Stimulated activated CD8-positive, alpha-beta memory T cell treated with anti-CD3 and anti-CD28 coated beads, Interleukin-4, amount 100 ng/mL, for 4 hours (primary cell): ENCODE results near the gene PELI1.
A peak's percentile ranks its signal among the peaks of the same experiment; 100 is the strongest.

Experiments used
- DNase-seq, 2 donors: peaks; one replicate each; pipeline ENCODE4 v3.0.0-alpha.2; 2020; ENCODE audit warnings: low read depth in 2 of 2, low spot score in 1 of 2

PELI1 gene, protein sequence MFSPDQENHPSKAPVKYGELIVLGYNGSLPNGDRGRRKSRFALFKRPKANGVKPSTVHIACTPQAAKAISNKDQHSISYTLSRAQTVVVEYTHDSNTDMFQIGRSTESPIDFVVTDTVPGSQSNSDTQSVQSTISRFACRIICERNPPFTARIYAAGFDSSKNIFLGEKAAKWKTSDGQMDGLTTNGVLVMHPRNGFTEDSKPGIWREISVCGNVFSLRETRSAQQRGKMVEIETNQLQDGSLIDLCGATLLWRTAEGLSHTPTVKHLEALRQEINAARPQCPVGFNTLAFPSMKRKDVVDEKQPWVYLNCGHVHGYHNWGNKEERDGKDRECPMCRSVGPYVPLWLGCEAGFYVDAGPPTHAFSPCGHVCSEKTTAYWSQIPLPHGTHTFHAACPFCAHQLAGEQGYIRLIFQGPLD

DNA sequence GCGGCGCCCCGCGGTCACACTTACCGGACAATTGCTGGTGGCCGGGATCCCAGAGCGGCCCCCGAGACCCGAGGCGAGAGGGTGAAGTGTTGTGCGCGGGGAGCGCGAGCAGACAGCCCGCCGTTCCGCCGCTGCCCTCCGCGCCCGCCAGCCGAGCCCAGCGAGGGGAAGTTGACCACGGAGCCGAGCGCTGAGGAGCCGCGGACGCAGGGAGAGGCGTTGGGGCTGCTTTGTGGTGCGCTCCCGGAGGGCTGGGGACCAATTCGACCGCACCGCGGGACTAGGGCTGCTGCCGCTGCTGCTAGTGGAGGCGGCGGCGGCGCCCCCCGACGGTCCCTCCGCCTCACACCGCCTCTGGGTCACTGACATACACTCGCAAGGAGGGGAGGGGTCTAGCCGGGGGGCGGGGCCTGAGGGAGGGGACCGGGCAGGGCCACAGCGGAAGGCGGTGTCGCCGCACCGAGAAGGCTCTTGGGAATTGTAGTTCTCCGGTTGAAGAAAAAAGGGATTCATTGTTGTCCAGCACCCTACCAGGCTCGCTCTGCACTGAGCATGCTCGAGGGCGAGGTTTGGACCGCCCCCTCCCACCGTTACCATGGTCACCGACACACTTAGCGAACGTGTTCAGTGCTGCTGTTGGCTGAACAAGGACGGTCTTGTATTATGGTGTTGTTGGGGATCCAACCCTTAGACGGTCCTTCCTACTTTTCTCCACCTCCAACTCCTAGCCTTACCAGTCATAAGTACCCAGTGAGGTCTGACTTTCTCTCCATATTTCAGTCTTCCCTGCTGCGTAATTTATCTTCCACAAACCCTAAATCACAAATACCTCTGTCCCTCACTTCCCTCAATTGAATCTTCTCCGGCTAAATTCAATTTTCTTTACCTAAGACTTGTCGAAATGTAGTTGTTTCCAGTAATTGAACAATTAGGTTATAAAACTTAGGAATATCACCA is at the start of gene PELI1:
PELI1 (minus strand) TSS at position 364 of the 957 bp plus-strand sequence. CDS start 36,110 bp downstream, outside the sequence.
- DNase-seq: peak; percentile 77 to 86

DNA sequence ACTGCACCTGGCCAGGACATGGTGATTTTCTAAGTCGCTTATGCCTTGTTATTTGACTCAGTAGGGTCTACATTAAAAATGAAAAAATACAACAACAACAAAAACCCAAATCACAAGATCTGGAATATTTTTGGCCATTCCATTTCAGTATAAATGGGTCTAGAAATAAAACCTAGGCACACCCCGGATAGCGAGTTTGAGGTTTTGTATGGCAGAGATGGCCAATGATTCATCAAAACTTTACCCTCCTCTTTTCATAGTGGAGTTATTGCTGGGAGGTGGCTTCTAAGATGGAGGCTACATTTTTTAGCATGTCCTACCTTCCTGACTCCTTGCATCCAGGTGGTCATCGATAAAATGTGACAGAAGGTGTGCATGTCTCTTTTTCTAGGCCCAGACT is 49.3 kb upstream of the PELI1 start:
- DNase-seq: no peak

DNA sequence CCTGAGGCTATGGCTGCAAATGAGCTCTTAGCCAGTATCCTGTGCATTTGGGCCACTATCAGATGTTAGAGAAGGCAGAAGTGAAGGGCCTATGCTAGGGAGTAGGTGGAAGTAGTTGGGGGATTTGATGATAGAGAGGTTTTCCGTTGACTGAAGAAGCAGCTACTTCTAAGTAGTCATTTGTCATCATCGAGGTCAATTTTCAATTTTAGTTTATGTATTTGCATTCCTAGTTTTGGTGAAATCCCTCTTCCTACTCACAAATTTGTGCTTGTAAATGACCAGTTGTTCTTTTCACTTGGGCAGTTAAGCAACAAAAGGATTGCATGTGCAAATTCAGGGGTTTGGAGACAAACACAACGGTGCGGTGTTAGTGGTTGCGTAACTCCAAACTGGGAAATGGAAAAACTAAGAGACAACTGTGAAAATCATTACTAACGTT is 48.5 kb upstream of the PELI1 start:
- no peak for DNase-seq

DNA sequence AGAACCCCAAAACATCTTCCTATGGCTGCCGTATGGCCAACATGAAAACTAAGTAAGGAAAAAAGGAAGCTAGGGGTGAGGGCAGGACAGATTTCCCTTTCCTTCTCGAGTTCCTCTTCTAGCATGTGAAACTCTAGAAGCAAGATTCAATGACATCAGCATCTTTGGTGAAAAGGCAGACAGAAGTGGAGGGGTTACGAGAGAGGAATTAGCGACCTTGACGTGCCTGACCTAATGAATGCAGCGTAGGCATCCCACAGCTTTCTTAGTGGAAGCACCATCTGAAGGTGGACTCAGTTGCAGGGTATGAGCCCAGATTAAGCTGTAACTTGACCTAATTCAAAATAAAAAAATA is 47.9 kb upstream of the PELI1 start:
- DNase-seq: no peak

GRCh38 chr2:64189586-64189985 is 45.4 kb upstream of the PELI1 start:
- DNase-seq: no peak

GRCh38 chr2:64189167-64189566 is 44.9 kb upstream of the PELI1 start:
- no peak for DNase-seq

GRCh38 chr2:64186699-64187605 is 42.7 kb upstream of the PELI1 start:
- DNase-seq: no peak

DNA sequence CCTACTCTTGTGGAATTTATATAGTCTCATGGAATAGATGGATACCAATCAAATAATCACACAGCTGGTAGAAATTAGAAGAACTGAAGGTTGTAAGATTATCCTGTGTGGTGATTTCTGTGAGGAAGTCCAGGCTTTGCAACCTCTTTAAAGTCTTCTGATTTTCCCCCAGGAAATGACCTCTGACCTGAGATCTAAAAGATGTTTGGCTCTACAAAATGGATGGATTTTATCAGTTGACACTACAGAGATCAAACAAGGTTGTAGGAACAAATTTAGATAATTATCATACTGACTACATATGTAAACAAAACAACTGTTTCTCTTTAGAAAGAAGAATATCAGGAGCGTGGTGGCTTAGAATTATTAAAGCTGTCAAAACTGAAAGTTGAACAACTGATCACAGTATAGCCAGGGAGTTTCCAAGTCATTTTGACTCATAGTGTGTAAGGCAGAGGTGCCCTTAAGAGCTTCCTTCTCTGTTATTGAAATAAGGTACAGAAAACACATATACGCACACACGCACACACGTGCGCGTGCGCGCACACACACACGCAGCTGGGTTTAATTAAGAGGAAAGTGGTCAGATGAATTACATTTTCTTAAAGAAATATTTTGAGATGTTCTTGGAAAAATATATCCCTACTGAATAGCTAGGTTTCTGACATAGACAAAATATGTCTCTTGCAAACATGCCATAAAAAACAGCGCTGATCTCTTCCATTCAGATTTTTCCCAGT is 35.5 kb upstream of the PELI1 start:
- DNase-seq: no peak

DNA sequence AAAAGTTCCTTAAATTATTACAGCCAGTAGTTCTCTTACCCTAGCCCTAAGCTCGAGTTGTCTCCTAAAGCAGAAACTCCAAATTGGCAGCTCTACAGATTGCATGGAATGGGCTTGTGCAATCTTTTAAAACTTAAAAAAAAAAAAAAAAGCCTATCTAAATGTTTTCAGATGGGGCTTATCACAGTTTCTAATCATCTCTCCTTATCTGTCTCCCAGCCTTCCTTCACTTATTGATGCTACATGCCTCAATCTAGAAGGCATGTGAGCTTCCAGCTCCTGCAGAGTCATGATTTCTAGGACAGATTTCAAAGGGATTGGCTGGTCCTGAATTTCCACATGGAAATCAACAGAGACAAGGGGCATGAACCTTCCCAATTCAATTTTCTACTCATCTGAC is 33.1 kb upstream of the PELI1 start:
- no peak for DNase-seq

- no peak for DNase-seq
These were observed 31.4 kb upstream of the PELI1 start for GRCh38 chr2:64175419-64176197.

DNA sequence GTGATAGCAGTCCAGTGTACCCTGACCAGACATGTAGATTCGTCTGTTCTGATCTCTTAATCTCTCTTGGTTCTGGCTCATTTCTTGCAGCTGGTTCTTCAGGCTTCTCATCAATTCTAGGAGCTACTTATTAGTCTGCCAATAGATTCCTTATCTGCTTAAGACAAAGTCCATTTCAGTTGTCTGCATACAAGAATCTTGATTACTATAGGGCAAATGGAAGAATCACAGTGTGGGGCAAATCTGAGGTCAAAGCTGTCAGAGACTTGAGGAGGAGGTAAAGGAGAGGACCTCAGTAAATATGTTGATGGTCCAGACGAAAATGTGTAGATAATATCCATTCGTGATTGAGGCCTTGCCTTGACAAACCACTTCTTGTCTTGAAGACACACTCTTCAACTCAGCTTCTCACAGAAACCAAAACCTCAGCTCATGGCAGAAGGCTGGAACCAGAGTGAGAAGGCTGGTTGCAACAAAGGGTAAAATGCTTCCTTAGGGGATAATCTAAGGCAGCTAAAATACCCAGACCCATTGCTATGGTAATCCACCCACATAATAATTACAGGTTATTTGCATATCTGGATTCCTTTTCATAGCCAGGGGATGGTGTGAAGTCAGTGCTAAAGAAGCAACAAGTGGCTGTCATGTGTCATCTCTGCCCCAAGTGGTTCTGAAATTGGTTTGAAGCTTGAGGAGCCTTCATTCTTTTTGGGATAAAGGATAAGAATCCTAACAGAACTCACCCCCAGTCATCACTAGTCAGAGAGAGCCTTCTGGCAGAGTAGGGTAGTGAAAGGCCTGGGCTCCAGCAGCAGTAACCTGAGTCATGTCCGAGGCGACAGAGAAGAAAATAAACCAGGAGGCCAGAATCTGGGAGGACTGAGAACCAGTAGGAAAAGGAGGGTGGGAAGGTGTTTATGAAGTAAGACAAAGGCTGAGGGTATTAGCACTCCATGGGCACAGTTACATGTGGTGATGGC is 29.2 kb upstream of the PELI1 start:
- DNase-seq: no peak

GRCh38 chr2:64168756-64169155 is 24.5 kb upstream of the PELI1 start:
- DNase-seq: no peak

DNA sequence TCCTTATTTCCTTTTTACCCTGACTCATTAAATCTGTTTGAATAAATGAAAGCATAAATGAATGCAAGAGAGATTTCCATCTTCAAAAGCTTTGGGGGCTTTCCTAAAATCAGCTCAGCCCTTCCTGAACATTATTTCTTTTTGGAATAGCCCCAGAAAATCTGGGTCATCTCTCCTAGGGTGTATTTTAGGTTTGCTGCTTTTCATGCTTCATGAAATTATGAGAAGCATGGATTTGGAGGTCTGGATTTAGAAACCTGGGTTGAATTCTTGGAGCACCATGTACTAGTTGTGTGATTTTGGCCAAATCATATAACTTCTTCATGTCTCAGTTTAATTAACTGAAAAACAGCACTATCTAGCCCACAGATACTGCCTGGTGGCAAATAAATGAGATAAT is 24.0 kb upstream of the PELI1 start:
- no peak for DNase-seq

- no peak for DNase-seq
These were observed 22.6 kb upstream of the PELI1 start for GRCh38 chr2:64166637-64167420.

DNA sequence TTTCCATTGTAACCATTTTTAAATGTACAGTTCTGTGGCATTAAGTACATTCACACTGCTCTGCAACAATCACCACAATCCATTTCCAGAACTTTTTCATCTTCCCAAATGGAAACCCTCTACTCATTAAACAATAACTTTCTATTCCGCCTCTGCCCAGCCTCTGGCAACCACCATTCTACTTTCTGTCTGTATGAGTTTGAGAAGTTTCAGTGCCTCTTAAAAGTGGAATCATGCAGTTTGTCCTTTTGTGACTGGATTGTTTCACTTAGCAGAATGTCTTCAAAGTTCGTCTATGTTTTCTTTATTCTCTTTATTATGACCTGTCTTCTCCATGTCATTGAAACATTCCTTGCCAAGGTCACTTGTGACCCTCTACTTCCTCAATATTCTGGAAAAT is 22.0 kb upstream of the PELI1 start:
- DNase-seq: no peak

DNA sequence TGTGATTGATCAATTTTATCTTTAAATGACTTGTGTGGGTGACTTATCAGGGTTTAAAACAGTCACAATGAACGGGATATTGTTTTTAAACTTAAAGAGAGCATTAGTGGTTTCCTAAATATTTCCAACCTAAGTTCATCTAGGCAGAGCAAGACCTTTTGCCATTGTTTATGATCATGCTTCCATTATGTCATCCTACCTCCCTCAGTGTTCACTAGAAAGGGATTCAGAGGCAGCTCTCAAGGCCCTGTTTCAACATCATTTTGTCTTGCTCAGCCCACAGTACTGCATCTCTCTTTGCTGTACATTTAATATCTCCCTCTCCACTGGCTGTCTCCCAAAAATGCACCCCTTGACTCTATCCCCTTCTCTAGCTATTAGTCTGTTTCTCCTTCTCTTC is 21.5 kb upstream of the PELI1 start:
- no peak for DNase-seq

DNA sequence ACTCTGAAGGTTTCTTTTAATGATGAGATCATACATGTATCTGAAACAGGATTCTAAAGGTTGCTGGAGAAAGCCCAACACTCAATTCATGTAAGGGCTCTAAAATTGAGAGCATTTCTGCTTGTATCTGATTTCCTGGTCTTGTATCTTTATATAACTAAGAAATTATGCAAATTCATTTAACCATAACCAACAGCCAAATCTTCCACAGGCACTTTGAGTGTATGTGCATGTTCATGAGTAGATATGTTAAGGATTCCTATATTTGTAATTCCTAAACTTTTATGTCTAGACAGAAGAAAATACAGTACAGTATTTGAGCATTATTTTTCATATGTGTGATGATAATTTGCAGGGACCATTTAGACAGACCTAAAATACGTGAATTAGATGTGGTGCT is 20.4 kb upstream of the PELI1 start:
- DNase-seq: no peak

DNA sequence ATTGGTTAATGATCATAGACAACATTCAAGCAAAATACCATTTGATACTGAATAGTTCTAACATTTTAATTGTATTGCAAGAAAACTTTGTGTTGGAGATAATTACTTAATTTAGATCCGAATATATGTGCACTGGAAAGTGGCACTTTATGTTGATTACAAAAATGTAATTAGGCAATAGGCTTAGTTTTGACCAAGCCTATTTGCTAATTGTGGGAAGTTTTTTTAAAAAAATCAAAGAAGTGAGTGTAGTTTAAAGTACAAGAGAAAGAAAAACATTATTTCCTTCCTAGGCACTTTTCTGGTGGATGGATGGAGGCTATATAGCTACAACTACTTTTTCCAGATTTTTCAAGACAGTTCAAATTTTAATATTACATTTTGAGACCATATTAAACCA is 18.3 kb upstream of the PELI1 start:
- no peak for DNase-seq
